NCI-H2196 treated with DMSO at 0.1 percent for 48 hours (cell line): ENCODE measurements around the gene TMEM39A.
A peak's percentile ranks its signal among the peaks of the same experiment; 100 is the strongest.

Experiments
- DNase-seq: peaks from one replicate; lab custom pipeline; 2025; ENCODE audit not compliant: unreplicated experiment; lab: John Stamatoyannopoulos, UW

The TMEM39A gene

DNA sequence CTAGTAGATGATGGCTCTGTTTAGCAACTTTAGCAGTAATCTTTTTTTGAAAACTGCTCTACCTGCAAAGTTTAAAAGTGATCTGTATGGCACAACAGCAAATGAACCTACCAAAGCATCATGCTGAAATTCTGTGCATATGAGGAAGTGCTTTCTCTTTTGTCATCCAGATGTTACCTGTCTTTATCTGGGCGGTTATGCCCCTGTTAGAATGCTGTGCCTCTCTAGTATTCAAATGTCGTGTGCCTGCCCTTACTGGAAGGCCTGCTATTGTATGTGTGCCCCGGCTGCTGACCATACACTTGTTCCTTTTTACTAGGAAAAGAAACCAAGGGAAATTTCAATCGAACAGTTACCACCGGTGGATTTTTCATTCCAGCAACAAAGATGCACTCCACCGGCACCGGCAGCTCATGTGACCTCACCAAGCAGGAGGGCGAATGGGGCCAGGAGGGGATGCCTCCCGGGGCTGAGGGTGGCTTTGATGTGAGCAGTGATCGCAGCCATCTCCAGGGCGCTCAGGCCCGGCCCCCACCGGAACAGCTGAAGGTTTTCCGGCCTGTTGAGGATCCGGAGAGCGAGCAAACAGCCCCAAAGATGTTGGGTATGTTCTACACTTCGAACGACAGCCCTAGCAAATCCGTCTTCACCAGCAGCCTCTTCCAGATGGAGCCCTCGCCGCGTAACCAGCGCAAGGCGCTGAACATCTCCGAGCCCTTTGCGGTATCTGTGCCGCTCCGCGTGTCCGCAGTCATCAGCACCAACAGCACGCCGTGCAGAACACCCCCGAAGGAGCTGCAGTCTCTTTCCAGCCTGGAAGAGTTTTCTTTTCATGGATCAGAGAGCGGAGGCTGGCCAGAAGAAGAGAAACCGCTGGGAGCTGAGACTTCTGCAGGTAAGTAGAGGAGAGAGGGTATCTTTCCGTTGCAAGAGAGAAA lies 61.6 kb downstream of the TMEM39A start:
- DNase-seq, result no peak

DNA sequence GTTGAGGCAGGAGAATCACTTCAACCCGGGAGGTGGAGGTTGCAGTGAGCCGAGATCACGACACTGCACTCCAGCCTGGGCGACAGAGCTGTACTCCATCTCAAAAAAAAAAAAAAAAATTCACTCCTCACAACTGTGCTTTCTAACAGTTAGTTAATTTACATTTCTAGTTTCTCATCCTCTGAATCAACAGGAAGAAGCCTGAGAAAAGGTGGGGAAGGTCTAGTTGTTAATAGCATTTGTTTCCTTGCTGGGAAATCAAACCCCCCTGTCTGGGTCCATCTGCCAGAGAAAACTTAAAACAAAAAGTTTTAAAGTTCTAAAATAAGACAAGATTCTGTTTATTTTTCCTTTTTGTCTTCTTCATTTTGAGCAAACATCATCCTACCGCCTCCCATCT lies 62.3 kb downstream of the TMEM39A start:
- DNase-seq, result no peak

DNA sequence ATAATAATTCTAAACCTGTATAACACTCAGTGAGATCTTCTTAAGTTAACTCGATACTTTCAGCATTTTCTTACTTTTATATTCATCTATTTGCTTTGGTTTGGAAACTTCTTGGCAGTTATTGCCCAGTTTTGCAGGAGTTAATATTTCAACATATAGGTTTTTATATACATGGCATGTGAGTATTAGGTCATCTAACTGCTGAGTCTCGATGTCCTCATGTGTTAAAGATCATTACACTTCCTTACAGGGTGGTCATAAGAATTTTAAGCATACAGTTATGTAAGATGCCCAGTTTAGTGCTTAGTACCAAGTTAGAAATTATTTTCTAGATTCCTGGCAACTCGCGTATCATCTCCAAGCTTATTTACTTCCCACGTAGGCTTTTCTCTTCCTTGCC lies 62.9 kb downstream of the TMEM39A start:
- no peak for DNase-seq

DNA sequence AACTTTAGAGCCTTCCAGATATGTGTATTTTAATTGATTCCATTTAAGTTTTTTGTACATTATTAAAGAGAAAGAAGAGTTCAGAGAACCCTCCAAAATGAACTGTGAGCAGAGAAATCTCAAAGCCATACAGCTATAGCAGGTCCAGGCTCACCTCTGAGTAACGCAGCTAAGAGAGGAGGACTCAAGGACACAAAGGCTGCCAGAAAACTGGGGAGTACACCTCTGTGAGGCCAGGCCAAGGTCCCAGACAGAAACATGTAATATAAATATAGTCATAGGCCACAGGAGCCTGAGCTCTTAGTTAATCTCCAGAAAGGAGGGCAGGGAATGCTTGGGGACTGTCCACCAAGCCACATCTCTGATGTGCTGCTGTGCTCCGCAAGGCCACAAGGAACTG lies 66.5 kb downstream of the TMEM39A start:
- DNase-seq, result no peak

DNA sequence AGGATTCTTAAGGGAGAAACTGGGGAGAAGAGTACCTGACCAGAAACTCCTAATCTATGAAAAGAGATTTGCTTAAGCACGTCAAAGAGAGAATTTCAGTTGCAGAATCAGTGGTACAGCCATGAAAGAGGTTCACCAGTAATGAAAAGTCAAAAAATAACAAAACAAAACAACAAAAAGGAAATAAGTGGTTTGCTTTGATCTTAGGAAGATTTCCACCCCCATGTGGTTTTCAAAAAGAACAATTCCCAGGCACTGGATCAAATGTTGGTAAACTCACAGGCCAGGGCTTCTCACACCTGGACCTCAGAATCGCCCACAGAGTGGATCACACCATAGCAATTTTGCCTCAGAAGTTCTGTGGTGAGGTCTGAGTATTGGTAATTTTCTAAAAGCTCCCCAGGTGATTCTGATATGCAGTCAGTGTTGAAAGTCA lies 67.5 kb downstream of the TMEM39A start:
- no peak for DNase-seq

DNA sequence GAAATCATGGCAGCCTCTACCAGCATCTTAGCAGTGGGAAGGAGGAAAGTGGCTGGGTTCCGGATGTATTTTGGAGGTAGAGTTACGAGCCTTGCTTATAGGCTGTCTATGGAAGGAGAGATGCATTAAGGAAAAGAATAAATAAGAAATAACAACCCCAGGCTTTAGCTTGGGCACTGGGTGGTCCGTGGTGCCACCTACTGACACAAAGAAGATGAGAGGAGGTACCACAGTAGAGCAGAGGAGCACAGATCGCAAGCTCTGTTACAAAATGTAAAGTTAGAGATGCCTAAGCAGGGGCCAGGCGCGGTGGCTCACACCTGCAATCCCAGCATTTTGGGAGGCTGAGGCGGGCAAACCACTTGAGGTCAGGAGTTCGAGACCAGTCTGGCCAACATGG lies 74.8 kb downstream of the TMEM39A start:
- no peak for DNase-seq

DNA sequence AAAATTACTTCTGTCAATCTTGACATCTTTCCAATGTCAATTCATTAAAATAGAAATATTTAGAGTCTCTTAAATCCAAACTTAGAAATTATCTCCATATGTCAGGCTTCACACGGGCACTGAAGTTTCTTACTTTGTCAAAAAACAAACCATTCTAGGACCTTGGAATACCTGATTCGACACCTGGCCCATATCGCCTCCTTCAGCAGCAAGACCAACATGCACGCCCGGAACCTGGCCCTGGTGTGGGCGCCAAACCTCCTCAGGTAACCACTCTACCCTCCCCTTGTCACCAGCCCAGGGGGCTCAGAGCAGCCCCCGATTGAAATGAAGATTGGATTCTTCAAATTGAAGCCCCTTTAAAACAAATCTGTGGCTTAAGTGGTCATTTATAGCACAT lies 81.3 kb downstream of the TMEM39A start:
- no peak for DNase-seq

DNA sequence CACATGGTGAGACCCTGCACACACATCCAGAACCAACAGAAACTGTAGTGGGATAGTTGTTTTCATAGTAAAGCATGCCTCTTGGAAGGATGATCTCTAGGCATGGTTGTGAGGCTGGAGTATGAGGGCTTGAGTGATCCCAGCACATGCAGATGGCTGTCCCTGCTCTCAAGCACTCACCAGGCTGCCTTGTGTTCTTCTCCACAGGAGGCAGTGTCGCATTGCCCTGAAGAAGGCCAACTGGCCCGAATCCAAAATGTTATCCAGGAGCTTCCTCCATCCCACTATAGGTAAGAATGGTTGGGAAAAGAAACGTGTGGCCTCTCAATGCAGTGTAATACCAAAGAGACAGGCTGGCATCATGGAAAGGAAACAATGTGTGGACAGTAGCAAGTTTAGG lies 82.7 kb downstream of the TMEM39A start:
- peak; percentile 16 for DNase-seq
